NCI-H2107 treated with DMSO at 0.1 percent for 48 hours (cell line): ENCODE results near the gene SPESP1.

Source experiments
- DNase-seq: peaks from one replicate; lab custom pipeline; 2025; ENCODE audit not compliant: unreplicated experiment; lab: John Stamatoyannopoulos, UW

The SPESP1 gene

DNA sequence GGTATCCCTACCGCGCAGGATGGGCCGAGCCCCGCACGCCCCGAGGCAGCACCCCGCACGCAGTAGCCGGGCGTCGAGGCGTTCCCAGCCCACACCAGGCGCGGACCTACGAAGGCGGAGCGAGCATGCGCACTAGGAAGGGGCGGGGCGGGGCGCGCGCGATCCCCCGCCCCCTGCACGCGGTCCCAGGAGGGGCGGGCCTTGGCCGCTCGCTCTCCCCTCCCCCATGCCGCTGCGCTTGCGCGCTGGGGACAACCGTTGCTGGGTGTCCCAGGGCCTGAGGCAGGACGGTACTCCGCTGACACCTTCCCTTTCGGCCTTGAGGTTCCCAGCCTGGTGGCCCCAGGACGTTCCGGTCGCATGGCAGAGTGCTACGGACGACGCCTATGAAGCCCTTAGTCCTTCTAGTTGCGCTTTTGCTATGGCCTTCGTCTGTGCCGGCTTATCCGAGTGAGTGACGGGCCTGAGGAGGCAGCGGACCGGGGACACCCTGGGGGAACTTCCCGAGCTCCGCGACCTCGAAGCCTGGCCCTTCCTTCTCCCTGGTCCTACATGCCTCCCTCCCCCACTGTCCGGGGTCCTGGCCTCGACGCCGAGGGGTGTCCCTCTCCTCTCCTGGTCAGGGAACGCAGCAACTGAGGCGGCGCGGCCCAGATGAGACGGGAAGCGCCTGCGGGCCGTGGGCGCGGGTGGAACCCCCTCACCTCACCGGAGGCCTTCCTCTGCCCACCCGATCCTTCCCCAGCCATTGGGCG, at the start of gene SPESP1:
SPESP1 (plus strand) TSS at position 258 of the 755 bp plus-strand sequence; CDS start at position 387, 129 bp downstream.
- no peak for DNase-seq

DNA sequence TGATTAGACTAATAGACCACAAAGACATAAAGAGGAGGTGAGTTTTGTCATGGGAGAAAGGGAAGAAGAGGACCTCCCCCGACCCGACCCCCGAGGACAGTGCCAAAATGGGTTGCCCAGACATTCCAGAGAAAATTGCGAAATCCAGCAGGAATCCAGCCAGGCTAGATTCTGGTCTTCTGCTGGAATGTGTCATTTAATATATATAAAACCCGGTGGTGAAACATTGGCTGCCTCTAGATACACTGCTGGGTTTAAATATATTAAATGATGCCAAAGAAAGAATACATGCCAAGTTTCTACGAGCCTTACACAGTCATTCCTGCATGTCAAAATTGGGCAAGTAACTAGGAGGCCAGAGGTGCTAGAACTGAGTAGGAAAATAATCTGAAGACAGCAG, 45.3 kb upstream of the SPESP1 start:
- DNase-seq = no peak

DNA sequence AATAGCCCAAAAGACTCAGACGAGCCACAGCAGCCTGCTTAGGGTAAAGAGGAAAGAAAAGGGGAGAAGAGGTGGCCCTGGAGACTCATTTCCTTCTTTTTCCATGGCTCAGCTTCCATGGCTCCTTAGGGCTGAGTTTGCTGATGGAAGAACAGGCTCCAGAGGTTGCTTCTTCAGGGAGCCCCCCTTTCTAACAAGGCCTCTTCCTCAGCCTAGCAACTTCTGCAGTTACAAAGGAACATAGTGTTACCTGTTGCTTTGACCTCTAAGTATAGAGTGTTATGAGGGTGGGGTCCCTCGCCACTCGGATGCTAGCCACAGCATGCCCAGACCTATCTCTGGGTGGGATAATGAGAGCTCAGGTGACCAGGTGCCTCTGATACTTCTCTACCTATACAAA, 43.2 kb upstream of the SPESP1 start:
- no peak for DNase-seq

DNA sequence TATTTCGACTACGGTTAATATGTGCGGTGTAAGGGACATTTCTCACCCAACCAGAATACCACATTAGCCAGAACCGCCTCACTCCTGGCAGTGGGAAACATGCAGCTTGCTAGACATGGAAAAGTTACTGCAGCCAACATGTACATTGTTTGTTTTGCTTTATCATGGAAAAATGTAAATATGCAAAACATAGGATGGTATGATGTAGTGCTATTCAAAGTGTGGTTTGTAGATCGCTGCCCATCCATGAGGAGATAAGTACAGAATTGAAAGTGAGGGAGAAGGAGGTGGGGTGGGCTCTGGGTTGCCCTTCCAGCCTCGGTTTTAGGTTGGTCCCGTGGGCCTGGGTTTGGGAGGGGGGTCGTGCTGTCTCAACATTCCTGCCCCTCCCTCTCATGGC, 42.5 kb upstream of the SPESP1 start:
- no peak for DNase-seq

DNA sequence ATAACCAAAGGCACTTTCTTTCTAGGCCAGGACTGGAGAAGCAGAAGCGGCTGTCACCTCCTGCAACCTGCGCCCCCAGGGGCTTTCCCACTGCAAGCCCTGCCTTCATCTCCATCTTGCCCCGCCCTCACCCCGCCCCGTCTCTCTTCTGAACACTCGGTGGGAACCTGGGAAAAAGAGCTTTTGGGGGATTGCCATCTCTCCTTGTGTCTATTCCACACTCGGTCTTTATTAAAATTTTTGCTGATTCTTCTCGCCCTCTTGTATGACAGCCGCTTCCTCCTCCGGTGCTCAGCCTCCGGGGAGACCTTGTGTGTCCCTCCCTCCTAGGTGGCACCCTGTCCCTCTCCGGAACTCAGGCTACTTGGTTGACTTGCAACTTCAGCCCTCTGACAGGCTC, 41.9 kb upstream of the SPESP1 start:
- DNase-seq = no peak

DNA sequence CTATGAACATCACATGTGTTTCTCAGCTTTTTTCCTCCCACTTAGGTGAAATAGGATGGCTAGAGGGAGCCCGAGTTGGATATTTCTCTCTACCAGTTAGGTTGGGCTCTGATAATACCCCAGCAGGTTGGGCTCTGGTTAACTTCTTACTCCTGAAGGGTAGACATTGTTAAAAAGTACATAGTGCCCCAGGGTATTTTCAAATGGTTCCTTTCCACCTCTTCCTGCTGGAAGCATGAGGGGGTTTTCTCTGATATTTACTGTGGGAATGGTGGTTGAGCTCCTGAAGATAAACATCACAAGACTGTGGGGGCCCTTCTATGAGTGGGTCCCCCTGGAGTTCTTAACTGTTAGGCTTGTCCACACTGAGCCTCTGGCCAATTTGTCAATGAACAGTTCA, 36.1 kb upstream of the SPESP1 start:
- no peak for DNase-seq

DNA sequence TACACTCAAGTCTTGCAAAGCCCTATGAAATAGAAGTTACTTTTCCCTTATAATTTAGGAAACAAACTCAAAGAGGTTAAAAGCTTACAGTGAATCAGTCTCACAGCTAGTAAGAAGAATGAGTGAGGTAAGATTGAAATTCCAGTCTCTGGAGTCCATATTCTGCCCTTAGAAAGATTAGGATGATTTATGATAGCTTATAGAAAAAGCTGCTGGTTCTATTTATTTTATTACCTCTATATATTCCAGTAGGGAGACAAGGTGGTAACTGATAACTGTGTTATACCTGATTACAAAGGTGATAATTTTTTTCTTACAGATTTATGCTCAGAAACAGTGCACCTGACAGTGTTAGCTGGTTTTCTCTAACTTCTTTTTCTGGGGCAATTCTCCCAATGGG, 34.1 kb upstream of the SPESP1 start:
- DNase-seq = no peak

DNA sequence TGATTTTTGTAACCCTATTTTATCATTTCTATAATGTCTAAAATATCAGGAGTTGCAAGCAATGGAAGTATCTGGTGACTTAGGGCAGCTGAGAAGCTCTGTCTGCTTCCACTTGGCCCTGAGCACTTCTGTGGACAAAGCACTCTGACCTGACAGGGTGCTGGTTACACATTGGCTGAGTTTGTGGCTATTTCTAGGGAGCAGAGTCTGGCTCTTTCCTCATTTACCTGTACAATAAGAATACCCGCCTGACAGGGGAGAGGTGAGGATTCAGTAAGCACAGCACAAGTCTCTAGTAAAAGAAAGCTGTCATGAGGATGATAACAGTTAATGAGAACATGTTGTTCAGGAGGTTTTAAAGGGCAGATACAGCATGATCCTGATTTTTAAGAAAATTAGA, 33.3 kb upstream of the SPESP1 start:
- DNase-seq = no peak

DNA sequence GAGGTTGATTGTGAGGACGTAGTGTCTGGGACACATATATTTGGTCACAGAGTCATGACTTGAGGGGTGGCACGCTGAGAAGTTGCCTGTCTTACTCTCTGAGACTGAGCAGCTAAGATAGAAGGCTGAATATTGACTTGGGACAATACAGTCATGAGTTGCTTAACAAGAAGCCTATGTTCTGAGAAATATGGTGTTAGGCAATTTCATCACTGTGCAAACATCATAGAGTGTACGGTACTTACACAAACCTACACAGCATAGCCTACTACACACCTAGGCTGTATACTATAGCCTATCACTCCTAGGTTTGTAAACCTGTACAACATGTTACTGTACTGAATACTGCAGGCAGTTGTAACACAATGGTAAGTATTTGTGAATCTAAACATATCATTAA, 30.3 kb upstream of the SPESP1 start:
- DNase-seq = no peak

DNA sequence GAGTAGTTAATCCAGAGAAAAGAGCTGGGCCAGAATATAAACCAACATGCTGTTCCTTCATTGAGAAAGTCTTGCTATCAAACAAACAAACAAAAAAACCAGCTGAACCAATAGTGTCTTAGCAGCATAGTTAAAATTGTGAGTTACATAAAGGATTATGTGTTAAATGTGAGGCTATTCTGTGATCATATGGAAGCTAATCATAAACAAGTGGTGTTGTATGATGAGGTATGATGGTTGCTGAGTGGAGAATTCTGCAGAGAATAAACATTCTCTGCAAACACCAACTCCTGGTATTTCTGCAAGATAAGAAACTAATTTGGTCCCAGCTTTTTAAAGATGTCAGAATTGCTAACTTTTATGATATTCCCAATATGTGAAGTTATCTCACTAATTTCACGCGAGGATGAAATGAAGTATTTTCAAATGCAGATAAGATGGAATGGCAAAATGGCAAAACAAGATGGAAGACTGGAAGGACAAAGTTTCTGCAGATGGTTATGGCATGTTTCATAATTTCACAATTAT, 22.9 kb upstream of the SPESP1 start:
- no peak for DNase-seq

DNA sequence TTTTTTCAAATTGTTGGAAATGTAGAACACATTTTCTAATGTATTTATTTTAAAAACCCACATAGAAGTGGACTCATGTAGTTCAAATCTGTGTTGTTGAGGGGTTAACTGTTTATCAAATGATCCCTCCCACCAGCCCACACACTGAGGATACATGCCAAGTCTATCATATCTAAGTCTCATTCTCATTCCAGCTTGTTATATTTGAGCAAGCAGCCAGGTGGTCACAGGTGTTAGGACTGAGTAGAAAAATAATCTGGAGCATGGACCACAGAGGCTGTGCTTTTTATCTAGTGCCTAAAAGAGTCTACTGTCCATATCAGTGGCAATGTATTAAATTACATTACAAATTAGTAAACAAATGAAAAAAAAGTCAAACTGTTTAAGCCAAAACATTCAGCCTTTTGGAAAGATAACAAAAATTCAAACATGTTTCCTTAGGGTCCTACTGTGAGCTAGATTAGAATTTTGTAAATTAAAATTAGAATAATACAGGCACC, 20.7 kb upstream of the SPESP1 start:
- DNase-seq = peak; percentile 11

DNA sequence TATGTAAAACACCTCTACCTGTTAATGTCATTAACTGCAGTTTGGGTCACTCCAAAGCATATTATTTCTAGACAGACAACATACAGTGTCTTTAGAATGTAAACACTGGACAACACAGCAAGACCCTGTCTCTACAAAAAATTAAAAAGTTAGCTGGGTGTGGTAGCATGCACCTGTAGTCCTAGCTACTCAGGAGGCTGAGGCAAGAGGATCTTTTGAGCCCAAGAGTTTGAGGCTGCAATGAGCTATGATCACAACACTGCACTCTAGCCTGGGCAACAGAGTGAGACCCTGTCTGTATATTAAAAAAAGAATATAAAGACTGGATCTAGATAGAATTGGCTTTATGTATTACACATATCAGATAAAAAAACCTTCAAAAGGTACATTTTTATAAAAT, 20.0 kb upstream of the SPESP1 start:
- no peak for DNase-seq

DNA sequence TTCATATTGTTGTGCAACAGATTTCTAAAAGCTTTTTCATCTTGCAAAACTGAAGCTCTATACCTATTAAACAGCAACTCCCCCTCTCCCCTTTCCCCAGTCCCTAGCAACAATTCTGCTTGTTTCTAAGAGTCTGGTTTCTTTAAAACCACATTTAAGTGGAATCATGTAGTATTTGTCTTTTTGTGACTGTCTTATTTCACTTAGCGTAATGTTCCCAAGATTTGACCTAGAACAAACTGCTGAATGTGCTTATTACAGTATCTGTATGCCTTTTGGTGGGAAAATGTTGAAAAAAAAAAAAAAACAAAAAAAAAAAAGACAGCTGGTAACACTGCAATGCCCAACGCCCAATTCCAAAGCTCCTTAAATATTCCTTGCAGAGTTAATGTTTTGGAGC, 19.5 kb upstream of the SPESP1 start:
- DNase-seq = no peak

DNA sequence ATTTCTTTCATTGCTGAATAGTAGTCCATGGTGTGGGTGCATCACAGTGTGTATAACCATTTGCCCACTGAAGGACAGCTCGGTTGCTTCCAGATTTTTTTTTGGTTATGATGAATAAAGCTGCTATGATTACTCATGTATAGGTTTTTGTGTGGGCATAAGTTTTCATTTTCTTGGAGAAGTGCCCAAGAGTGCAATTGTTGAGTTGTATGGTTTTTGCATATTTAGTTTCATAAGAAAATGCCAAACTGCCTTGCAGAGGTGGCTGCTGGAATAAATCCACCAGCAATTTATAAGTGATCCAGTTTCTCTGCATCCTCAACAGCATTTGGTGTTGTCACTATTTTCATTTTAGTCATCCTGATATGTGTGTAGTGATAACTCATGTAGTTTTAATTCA, 8.4 kb upstream of the SPESP1 start:
- DNase-seq = no peak

DNA sequence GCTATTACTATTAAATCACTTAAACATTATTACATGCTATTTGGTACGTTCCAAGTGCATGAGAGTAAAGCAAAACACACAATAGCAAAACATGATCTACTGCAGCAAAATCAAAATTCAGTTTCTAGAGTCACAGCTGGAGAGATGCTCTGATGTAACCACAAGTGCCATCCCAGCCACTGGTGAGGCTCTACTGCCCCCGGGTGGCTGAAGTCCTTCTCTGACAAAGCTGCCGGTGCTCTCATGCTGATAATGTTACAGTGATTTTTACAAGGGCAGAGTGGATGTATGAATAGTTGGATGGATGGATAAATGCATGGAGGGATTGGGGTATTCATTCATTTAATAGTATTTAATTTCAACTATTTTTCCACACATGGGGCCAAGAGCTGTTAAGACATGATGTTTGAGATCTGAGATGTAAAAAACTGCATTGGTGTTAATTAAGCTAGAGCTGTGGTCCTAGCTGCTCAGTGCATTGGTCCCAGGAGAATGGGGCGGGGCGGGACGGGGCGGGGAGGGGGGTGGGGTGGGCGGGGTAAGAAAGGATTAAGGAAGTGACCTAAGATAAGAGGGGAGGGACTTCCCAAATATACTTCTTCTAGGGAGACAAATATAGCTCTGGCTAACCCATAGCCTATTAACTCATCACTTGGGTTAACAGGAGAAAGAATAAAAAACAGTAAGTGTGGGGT, 5.3 kb upstream of the SPESP1 start:
- peak; percentile 48 for DNase-seq

DNA sequence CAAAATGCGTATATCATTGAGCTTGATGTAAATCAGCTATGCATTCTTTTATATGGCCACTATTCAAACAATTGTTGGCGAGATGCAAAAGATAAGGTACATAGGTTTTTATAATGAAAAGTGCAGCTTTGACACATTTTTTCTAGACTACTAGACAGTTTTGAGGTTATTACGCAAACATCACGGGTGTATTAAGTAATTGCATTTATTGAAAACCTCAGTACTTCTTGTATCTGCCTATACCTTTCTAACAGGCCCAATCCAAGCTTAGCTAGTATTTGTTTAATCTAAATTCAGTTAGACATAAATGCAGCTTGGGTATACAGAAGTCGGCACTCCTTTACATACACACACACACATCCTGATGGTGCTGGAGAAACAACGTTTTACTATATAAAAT, 2.7 kb downstream of the SPESP1 start:
- no peak for DNase-seq

DNA sequence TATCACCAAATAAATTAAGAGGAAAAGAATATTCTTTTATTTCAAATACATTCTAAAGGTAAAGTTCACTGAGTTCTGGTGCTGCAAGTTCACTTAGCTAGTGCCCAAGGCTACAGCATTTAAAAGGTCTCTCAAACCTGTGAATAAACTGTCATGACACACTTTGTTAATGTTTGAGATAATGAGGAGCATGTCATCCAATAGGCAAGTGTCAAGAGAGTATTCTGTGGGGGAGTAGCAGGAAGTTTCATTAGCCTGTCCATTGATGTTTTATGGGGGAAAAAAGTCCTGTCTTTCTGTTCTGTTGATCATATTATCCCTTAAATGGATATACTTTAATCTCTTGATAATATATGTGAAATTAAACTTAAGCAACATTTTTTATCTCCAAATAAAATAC, 4.0 kb downstream of the SPESP1 start:
- DNase-seq = no peak

DNA sequence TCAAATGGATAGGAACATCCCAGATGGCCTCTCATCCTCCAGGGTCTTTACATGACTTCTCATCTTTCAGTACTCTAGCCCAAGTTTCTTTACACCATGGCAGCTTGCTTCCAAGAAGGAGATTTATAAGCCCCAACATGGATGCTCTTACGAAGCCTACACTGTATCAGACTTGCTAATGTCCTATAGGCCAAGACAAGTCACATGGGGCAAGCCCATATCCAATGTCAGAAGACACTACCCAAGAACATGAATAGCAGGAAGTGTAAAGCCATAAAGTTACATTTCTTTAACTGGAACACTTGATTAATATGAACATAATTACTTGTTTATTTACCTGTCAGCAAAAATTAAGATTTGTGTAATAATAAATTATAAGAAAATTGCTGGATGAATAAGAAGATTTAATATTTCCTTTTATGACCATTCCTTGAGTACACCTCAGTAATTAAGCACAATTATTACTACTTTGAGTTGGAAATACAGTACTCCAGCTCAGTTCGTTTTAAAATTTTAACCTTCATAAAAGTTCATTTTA, 5.1 kb downstream of the SPESP1 start:
- no peak for DNase-seq

DNA sequence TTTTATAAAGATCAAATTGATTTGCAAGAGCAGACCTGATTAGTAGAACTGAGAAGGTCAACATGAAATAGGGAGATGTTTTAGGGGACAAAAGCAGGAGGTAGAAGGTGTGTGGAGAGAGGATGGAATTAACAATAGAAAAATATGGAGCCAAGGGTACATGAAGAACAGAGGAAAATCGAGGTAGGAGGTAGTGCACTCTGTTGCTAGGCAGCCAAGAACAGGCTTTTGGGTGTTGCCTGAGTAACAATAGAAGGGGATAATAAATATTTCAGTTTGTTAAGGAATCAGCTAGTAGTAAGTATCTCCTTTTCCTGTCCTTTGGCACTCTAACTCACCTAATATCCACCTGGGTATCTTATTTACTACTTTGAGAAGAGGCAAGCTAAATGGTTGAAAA, 9.2 kb downstream of the SPESP1 start:
- no peak for DNase-seq

DNA sequence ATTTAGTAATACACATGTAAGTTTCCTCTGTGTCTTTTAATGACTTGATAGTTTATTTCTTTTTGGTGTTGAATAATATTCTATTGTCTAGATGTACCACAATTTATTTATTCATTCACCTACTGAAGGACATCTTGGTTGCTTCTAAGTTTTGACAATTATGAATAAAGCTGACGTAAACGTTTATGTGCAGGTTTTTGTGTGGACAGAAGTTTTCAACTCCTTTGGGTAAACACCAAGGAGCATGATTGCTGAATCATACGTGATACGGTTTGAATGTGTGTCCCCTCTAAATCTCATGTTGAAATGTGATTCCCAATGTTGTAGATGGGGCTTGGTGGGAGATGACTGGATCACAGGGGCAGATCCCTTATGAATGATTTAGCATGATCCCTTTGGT, 21.5 kb downstream of the SPESP1 start:
- no peak for DNase-seq

DNA sequence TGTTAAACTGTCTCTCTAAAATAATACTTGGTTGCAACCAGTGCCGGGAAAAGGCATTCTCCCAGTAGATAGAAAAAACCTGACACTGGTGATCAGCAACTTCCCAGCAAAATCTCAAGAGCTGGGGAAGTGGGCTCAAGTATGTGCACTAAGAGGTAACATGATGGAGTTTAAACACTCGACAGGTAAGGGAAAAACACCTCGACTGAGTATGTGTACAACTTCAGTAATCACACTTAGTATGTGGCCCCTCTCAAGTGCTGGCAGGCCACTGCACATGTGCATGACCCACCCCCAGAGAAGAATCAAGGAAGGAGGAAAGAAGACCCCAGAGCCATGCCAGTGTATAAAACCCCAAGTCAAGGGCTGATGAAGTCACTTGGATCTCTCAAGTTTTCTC, 27.4 kb downstream of the SPESP1 start:
- no peak for DNase-seq

DNA sequence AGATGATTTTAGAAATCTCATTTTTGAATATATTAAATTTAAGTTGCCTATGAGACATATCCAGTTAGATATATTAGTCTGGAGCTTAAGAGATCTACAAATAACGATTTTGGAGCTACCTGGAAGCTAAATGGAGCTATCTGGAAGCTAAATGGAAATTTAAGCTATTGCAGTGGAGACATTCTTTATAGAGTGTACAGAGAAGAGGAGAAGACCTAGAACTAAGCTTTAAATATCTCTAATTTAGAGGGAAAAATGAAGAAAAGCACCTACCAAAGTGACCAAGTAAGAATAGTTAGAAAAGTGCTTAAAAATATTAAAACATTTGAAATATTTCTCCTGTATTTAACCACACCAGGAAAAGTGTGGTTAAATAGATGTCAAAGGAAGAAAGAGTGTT, 28.3 kb downstream of the SPESP1 start:
- no peak for DNase-seq
